ENCODE measurements around the gene IGSF21.

The IGSF21 gene

DNA sequence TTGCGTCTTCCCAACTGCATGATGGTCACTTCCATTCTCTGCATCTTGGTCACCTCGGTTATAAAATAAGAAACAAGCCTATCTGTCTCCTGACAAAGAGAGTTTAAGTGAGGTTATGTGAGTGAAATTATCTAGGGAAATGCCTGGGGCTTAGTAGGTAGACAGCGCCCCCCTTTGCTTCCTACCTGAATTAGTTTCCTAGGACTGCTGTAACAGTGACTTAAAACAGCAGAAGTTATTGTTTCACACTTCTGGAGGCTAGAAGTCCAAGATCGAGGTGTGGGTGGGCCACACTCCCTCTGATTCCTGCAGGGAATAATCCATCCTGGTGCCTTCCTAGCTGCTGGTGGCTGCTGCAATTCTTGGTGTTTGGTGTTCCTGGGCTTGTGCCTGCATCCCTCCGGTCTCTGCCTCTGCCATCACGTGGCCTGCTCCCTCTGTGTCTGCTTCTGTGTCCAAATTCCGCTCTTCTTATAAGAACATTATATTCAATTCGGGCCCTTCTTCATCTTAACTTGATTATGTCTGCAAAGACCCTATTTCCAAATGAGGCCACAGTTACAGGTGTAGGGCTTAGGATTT is 92.6 kb downstream of the IGSF21 start:
- no peak for TF ChIP-seq GATA2 (IDR thresholded peaks at IDR 0.05; ENCODE audit: low read depth, low read length)
- TF ChIP-seq GATA3 (IDR thresholded peaks at IDR 0.05; ENCODE audit: low read depth, low read length), result no peak

DNA sequence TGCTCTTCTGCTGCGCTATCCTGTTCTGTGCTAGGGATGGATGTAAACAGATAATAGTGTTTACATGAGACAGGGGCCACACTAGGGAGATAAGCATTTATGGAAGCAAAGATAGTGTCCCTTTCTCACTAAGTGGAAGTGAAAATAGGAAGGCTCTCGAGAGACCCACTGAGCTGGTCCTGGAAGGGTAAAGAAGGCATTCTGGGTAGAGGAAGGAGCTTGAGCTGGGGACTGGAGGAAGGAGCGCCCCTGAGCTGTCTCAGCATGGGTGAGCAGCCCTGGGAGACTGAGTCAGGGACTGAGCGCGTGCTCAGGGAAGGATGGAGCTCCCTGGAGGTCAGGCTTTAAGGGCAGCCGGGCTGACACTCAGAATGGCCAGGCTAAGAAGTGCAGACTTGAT is 93.3 kb downstream of the IGSF21 start:
- TF ChIP-seq GATA3 (IDR thresholded peaks at IDR 0.05; ENCODE audit: low read depth, low read length) (no peak), GATA2 (IDR thresholded peaks at IDR 0.05; ENCODE audit: low read depth, low read length) (no peak)

DNA sequence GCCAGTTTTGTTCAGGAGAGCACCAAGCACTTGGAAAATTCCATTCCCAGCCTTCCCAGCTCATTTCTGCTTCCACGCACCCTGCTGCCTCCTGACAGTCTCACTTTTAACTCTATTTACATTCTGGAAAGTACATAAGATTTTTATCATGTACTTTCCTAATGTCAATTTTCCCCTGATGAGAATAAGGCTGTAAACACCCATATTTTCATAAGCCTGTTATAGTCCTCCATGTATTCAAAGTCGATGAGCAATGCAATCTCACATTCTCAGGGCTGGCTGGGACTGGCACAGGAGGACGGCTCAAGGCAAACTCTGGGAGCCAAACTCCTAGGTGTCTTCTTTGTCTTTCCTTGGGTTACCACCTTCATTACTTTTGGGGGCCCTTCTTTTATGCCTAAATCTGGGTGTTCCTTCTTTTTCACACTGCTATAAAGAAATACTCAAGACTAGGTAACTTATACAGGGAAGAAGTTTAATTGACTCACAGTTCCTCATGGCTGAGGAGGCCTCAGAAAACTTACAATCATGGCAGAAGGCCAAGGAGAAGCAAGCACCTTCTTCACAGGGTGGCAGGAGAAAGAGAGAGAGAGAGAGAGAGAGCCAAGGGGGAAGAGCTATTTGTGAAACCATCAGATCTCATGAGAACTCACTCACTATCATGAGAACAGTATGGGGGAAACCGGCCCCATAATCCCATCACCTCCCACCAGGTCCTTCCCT is 94.6 kb downstream of the IGSF21 start:
- TF ChIP-seq GATA2 (IDR thresholded peaks at IDR 0.05; ENCODE audit: low read depth, low read length) (no peak), GATA3 (IDR thresholded peaks at IDR 0.05; ENCODE audit: low read depth, low read length) (no peak)

DNA sequence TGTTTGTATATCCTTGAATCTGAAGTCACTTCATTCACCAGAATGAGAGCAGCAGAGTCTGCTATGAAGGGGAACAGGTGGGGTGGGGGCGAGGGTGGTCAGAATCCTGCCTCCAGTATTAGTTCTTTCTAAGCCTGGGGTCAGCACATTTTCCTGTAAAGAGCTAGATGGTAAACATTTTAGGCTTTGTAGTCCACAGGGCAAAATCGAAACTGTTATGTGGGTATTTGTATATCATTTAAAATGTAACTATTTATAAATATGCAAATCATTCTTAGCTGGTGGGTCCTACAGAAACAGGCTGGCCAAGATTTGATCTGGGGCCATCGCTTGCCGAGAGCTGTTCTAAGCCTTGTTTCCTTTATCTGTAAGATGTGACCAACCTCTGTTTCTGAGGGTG is 96.0 kb downstream of the IGSF21 start:
- TF ChIP-seq GATA3 (IDR thresholded peaks at IDR 0.05; ENCODE audit: low read depth, low read length) (no peak), GATA2 (IDR thresholded peaks at IDR 0.05; ENCODE audit: low read depth, low read length) (no peak)

DNA sequence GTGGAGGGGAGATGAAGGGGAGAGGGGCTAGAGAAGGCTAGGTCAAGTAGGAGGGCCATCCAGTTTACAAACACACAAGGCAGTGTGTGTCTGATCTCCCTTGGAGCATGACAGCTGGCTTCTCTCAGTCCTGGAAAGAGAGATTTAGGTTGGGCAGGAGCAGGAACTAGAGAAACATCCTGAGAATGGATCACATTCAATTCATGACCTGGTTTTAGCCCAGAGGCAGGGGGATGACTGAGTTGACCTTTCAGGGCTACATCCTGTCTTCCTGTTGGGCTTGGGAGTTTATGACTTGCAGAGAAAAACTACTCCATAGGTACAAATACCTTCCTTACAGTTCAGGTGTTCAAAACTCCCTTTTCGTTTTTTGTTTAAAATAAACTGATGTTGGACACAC is 97.0 kb downstream of the IGSF21 start:
- no peak for TF ChIP-seq GATA3 (IDR thresholded peaks at IDR 0.05; ENCODE audit: low read depth, low read length)
- TF ChIP-seq GATA2 (IDR thresholded peaks at IDR 0.05; ENCODE audit: low read depth, low read length), result no peak

DNA sequence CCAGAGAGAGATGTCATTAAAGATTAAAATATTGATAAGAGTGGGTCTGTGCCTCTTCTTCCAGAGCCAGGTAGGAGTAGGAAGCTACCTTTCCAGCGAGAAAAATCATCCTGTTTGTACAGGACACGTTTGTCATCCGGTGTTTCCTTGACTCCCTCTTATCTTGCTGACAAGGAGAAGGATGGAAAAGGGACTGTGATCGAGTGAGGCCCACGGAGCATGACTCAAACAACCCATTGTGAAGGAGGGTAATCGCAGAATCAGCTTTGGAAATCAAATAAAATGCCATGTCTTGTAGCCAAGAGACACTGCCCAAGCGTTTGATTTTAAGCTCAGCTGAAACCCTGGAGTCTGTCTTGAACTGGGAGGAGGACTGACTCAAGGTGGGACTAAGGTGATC is 97.7 kb downstream of the IGSF21 start:
- no peak for TF ChIP-seq GATA2 (IDR thresholded peaks at IDR 0.05; ENCODE audit: low read depth, low read length)
- no peak for TF ChIP-seq GATA3 (IDR thresholded peaks at IDR 0.05; ENCODE audit: low read depth, low read length)

DNA sequence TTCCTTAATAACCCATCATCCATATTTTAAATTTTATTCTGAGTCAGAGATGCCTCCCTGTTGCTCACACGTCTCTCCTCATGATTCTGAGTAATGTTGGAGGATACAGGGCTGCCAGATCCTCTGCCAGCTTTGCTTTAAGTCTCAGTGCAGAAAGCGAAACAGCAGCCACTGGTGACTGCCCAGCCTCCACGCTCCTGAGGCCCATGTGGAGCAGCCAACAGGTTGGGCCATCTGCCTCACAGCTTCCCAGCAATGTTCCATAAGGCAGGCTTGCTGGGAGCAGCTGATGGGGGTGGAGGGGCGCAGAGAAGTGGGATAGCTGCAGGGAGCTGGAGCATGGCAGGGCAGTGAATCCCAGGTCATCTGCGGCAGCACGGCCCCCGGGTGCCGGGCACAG is 104.2 kb downstream of the IGSF21 start:
- no peak for TF ChIP-seq GATA3 (IDR thresholded peaks at IDR 0.05; ENCODE audit: low read depth, low read length)

DNA sequence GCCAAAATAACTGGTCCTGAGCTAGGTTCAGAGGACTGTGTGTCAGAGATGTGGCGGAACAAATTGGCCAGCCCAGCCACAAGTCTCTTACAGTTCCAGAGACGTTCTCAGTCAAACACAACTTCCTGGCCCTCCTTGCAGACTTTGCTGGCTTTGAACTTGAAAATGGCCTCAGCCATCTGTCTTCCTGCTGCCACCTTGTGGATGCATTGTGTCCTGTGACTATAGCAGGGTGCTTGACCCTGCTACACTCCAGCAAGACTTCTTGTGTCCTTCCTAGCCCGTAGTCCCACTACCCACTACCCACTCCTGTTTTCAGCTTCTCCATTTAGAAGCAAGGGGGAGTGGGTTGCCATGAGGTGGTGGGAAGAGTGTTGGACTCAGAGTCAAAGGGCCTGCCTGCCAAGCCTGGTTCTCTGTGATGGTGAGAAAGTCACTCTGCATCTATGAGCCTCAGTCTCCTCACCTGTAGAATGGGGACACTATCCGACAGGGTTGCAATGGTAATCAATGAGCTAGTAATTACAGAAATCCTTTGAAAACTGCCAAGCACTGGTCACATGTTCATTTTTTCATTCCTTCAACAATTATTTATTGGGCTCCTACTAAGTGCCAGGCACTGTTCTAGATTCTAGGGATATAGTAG is 109.9 kb downstream of the IGSF21 start:
- no peak for TF ChIP-seq GATA3 (IDR thresholded peaks at IDR 0.05; ENCODE audit: low read depth, low read length)
- no peak for TF ChIP-seq GATA2 (IDR thresholded peaks at IDR 0.05; ENCODE audit: low read depth, low read length)

DNA sequence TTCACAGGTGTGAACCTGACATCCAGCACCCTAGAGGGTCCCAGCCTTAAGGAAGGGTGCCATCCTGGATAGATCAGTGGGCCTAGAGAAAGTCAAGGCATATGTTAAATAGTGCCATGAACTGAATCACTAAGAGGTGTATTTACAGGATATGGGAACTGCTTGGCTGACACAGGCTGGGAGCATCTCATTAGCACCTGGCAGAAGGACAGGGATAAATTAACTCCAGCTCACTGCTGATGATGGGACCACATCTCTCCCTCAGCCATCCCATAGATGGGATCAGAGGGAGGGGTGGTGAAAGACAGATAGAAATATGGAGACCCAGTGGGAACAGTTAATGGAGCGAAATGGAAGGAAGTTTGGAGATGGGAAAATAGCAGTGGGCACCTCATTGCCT is 122.0 kb downstream of the IGSF21 start:
- TF ChIP-seq GATA2 (IDR thresholded peaks at IDR 0.05; ENCODE audit: low read depth, low read length), result no peak
- no peak for TF ChIP-seq GATA3 (IDR thresholded peaks at IDR 0.05; ENCODE audit: low read depth, low read length)

DNA sequence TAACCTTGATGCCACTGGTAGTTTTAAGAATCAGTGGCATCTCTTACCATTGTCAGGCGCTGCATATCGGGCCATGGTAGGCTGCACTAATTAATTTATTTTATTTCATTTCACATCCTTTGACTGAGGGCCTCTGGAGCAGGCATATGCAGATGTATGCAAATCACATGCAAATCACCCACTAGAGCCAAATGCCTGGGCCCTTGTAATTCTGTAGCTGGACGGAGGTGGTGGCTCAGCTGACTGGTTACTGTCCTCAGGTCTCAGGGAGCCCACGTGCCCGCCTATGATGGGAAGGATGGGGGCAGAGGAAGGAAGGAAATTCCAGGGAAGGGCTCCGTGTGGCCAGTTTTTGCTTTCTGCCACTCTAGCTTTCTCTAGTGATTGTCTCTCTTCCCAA is 122.7 kb downstream of the IGSF21 start:
- TF ChIP-seq GATA3 (IDR thresholded peaks at IDR 0.05; ENCODE audit: low read depth, low read length) (no peak), GATA2 (IDR thresholded peaks at IDR 0.05; ENCODE audit: low read depth, low read length) (no peak)

DNA sequence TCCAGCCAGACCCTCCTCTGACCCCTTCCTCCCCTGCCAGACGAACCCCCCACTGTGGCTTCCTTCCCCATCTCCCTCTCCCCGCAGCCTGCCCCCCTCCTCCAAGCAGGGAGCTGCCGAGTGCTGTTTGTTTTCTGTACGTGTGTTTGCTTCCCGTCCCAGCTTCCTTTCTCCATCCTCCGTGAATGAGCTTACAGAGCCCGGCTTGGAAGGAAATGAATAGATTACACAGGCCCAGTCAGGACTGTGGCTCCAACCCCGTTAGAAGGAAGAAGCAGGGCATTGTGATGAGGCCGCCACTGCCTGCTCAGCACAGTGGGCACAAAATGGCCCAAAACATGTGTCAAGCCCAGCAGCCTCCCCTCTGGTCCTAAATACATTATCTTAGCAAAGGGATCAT is 123.2 kb downstream of the IGSF21 start:
- TF ChIP-seq GATA2 (IDR thresholded peaks at IDR 0.05; ENCODE audit: low read depth, low read length) (no peak), GATA3 (IDR thresholded peaks at IDR 0.05; ENCODE audit: low read depth, low read length) (no peak)

DNA sequence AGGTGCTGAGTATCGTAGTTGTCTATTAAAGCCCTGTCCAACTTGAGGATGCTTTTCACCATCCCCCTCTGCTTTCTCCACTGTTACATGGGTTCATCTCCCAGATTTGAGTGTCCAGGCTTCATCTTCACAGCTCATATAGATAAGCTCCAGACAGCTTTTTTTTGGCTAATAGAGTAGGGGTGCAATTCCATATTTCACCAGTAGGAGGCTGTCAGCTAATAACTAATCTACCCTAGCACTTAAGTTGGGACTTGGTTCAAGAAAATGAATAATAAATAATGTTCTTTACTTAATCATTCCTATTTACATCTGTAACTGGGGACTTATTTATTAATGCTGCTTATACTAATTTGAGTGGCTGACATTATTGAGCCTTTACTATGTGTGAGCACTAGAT is 124.5 kb downstream of the IGSF21 start:
- TF ChIP-seq GATA3 (IDR thresholded peaks at IDR 0.05; ENCODE audit: low read depth, low read length) (no peak), GATA2 (IDR thresholded peaks at IDR 0.05; ENCODE audit: low read depth, low read length) (no peak)

DNA sequence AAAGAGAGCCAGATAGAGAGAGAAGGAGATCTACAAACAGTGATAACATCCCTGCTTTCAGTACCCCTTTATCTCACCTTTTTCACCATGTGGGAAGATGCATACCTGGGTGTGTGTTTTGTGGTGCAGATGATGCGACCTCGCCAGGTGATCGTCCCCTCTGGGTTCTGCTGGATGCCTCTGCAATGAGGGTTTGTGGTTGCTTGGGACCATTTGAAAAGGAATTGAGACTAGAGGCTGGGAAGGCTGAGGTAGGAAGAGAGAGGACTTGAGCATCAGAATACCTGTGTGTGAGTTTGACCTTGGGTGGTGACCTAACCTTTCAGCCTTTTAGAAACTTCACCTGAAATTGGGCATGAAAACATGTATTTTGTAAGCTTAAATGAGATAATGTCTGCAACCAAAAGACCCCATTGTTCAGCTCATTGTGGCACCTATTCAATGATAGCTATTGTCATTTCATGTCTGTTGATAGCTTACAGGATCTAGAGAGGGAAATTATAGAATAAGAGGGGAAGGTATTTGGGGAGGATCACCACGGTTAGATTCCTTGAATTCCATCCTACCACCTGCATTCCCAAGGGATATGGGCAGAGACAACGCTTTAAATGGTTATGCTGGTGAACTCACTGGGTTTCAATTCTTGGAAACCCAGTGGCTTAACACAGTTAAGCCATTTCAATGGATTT is 125.7 kb downstream of the IGSF21 start:
- TF ChIP-seq GATA2 (IDR thresholded peaks at IDR 0.05; ENCODE audit: low read depth, low read length) (no peak), GATA3 (IDR thresholded peaks at IDR 0.05; ENCODE audit: low read depth, low read length) (no peak)

DNA sequence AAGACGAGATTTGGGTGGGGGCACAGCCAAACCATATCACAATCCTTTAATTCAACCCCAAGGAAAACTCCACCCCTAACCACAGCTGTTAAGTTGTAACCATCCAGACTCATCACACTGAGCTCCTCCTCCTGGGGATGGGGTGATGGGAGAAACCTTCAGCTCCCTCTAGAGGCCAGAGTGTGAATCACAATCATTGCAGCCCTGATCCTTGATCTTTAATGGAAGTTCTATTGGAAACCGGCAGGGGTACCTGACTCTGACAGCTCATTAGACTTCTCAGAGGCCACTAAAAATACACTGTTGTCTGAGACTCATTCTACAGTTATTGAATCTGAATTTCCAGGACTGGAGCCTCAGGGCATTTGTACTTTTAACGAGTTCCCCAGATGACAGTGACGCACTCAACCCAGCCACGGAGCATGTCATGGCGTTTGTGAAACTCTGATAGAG is 127.2 kb downstream of the IGSF21 start:
- TF ChIP-seq GATA3 (IDR thresholded peaks at IDR 0.05; ENCODE audit: low read depth, low read length) (no peak), GATA2 (IDR thresholded peaks at IDR 0.05; ENCODE audit: low read depth, low read length) (peak; percentile 30; the same call in 1 of the 2 replicates)

Measured in SH-SY5Y (cell line).